Measurements from ENCODE around the gene F2RL3.

- TF ChIP-seq CTCF (IDR thresholded peaks at IDR 0.05) (no peak), POLR2A (IDR thresholded peaks at IDR 0.05) (no peak)
These were observed 1.2 kb upstream of the F2RL3 start for GRCh38 chr19:16887353-16888265.
